ENCODE data around the gene CNTNAP5. TPM values are rescaled to one million over a fixed set of nuclear protein-coding genes. Genes with fewer than 3 reads are reported as not detected.

The CNTNAP5 gene
- total and polyA plus RNA-seq, 12 donors: 0.04 TPM; not detected in 11

DNA sequence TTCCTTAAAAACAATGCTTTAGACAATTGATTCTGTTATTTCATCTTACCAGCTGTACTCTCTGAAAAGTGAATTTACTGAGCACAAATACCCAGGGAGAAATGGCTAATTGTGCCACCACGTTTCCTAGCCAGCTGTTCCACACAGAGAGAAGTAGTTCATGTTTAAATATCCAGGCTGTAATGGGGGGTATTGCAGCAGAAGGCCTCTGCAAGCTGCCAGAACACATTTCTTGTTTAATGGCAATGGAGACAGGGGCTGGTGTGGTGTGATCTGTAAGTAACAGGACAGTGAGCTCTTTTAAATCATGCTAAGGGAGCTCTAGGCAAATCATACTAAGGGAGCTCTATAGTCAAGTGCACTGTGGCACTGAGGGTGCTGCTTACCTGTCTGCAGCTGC, 809.2 kb downstream of the CNTNAP5 start:
- Histone ChIP-seq H3K27ac (no peak overlapping the region), H3K36me3 (no peaks in the 10 kb centered on the region), H3K9me3 (peaks cover 0 to 16% (median 0%) of the 10 kb centered on the region in 11 donors), H3K4me1 (no peaks in the 10 kb centered on the region), H3K27me3 (no peaks in the 10 kb centered on the region), H3K4me3 (no peak overlapping the region)
- DNase-seq (no peak), ATAC-seq (no peak)
- 49 to 60% methylated on average over 1 of the region's 1 CpG for WGBS, 2 donors
- TF ChIP-seq, protein P1, sequence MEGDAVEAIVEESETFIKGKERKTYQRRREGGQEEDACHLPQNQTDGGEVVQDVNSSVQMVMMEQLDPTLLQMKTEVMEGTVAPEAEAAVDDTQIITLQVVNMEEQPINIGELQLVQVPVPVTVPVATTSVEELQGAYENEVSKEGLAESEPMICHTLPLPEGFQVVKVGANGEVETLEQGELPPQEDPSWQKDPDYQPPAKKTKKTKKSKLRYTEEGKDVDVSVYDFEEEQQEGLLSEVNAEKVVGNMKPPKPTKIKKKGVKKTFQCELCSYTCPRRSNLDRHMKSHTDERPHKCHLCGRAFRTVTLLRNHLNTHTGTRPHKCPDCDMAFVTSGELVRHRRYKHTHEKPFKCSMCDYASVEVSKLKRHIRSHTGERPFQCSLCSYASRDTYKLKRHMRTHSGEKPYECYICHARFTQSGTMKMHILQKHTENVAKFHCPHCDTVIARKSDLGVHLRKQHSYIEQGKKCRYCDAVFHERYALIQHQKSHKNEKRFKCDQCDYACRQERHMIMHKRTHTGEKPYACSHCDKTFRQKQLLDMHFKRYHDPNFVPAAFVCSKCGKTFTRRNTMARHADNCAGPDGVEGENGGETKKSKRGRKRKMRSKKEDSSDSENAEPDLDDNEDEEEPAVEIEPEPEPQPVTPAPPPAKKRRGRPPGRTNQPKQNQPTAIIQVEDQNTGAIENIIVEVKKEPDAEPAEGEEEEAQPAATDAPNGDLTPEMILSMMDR (IDR thresholded peaks at IDR 0.05): no peak
- intact Hi-C loops (cut with DNase I): no loop called here

DNA sequence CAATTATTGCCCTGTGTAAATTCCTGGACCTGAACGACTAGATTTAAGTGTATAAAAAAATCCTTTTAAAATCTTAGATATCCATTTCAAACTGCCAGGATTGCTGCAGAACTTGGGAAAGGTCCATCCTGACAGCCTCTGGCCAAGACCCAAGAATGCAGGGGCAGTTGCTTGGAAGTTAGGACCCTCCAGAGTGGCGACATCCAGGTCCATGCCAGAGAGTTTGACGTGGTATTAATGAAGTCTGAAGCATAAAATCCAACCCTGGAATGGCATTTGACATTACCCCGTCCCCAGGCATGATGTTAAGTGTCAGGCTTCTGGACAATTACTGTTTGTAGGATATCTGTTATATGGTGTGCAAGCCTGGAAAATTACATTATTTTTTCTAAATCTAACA, 810.2 kb downstream of the CNTNAP5 start:
- 18 to 40% methylated on average over 4 of the region's 4 CpGs for WGBS, 2 donors
- TF ChIP-seq, protein P1 (IDR thresholded peaks at IDR 0.05): no peak
- peaks cover 0 to 16% (median 0%) of the 10 kb centered on the region in 11 donors for H3K9me3 ChIP-seq
- ATAC-seq (no peak), DNase-seq (no peak)
- no peaks in the 10 kb centered on the region for H3K36me3 ChIP-seq
- no peaks in the 10 kb centered on the region for H3K27me3 ChIP-seq
- H3K27ac ChIP-seq: no peak overlapping the region
- H3K4me1 ChIP-seq: no peaks in the 10 kb centered on the region
- intact Hi-C loops (cut with DNase I): no loop called here
- H3K4me3 ChIP-seq: no peak overlapping the region

DNA sequence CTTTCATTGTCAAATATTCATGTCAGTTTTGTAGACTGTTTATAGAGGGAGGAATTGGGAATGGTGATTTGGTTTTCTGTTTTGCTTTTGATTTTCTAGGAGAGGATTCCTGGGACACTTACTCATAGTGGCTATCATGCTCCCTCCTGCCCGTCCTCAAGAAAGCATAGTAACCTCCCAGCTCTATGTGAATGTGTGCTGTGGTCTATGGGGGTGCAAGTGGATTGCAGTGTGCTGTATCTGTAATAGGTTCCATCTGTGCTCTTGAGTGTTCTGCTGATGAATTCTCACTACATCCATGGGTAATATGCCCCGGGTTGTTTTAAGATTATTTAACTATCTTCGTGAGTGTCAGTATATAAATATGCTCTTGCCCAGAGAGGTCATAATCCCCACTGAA, 811.3 kb downstream of the CNTNAP5 start:
- Histone ChIP-seq H3K36me3 (no peaks in the 10 kb centered on the region), H3K4me3 (no peak overlapping the region), H3K27me3 (no peaks in the 10 kb centered on the region), H3K4me1 (no peaks in the 10 kb centered on the region), H3K9me3 (peaks cover 0 to 8% (median 0%) of the 10 kb centered on the region in 11 donors), H3K27ac (no peak overlapping the region)
- TF ChIP-seq, protein P1 (IDR thresholded peaks at IDR 0.05): no peak
- intact Hi-C loops (cut with DNase I): no loop called here
- no peak for DNase-seq
- ATAC-seq: no peak
- 41 to 42% methylated on average over 3 of the region's 3 CpGs for WGBS, 2 donors

- intact Hi-C loops (cut with DNase I): no loop called here
- no peaks in the 10 kb centered on the region for H3K36me3 ChIP-seq
- H3K27ac ChIP-seq: no peak overlapping the region
- no peak for DNase-seq
- 78 to 84% methylated on average over 2 of the region's 2 CpGs for WGBS, 2 donors
- no peaks in the 10 kb centered on the region for H3K27me3 ChIP-seq
- H3K9me3 ChIP-seq: no peaks in the 10 kb centered on the region
- ATAC-seq: no peak
- H3K4me3 ChIP-seq: no peak overlapping the region
- no peaks in the 10 kb centered on the region for H3K4me1 ChIP-seq
- TF ChIP-seq, protein P1 (IDR thresholded peaks at IDR 0.05): no peak
Measured at GRCh38 chr2:124837496-124837895, 812.4 kb downstream of the CNTNAP5 start.

Data from heart right ventricle (tissue), 16 donors.